ENCODE results near the gene PIAS4. TPM values are rescaled to one million over a fixed set of nuclear protein-coding genes. Genes with fewer than 3 reads are reported as not detected.

The PIAS4 gene
- total RNA-seq, 1 donor, result 23.8 TPM

- TF ChIP-seq, protein P1, sequence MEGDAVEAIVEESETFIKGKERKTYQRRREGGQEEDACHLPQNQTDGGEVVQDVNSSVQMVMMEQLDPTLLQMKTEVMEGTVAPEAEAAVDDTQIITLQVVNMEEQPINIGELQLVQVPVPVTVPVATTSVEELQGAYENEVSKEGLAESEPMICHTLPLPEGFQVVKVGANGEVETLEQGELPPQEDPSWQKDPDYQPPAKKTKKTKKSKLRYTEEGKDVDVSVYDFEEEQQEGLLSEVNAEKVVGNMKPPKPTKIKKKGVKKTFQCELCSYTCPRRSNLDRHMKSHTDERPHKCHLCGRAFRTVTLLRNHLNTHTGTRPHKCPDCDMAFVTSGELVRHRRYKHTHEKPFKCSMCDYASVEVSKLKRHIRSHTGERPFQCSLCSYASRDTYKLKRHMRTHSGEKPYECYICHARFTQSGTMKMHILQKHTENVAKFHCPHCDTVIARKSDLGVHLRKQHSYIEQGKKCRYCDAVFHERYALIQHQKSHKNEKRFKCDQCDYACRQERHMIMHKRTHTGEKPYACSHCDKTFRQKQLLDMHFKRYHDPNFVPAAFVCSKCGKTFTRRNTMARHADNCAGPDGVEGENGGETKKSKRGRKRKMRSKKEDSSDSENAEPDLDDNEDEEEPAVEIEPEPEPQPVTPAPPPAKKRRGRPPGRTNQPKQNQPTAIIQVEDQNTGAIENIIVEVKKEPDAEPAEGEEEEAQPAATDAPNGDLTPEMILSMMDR (IDR thresholded peaks at IDR 0.05; ENCODE audit: insufficient read depth, low read length), result no peak
- H3K4me3 ChIP-seq (ENCODE audit: low read depth, low read length), result no peak overlapping the region
- DNase-seq (ENCODE audit: low read depth), result peak; percentile 25
Measured at GRCh38 chr19:4035582-4035981, 28.0 kb downstream of the PIAS4 start.

DNA sequence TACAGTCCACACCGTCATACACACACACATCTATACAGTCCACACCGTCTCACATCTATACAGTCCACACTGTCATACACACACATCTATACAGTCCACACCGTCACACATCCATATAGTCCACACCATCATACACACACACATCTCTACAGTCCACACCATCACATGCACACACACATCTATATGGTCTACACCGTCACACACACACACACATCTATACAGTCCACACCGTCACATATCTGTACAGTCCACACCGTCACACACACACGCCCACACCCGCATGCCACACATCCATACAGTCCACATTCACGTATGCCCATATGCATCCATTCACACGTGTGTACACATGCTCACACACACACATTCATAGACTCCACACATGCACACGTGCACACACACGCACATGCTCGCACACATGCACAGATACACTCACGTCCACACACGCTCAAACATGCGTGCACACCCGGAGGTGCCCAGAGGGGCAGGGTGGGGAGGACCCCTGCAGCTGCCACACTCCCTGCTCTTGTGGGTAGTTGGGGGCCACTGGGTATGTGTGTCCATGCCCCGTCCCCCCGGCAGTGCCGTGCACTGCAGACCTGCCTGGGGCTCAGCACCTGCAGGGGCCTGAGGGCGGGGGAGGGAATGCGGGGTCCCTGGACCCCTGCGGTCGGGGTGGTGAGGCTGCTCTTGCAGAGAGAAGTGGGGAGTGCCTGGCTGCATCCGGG lies 29.2 kb downstream of the PIAS4 start:
- no peak overlapping the region for H3K4me3 ChIP-seq (ENCODE audit: low read depth, low read length)
- TF ChIP-seq, protein P1 (IDR thresholded peaks at IDR 0.05; ENCODE audit: insufficient read depth, low read length), result no peak

DNA sequence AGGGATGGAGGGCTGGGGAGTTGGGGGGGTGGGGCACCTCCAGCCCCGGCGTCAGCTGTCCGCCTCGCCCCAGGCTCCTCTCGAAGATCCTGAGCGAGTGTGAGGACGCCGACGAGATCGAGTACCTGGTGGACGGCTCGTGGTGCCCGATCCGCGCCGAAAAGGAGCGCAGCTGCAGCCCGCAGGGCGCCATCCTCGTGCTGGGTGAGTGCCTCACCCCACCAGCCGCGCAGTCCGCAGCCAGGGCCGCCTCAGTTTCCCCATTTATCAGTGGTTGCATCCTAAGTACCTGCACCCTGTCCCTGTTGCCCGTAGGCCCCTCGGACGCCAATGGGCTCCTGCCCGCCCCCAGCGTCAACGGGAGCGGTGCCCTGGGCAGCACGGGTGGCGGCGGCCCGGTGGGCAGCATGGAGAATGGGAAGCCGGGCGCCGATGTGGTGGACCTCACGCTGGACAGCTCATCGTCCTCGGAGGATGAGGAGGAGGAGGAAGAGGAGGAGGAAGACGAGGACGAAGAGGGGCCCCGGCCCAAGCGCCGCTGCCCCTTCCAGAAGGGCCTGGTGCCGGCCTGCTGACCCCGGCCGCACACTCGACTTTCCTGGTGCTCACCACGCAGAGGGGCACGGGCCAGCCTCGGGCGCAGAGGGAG lies 29.9 kb downstream of the PIAS4 start:
- TF ChIP-seq, protein P1 (IDR thresholded peaks at IDR 0.05; ENCODE audit: insufficient read depth, low read length), result no peak
- DNase-seq (ENCODE audit: low read depth), result no peak
- H3K4me3 ChIP-seq (ENCODE audit: low read depth, low read length), result no peak overlapping the region

More for the DNA sequence above, 29.2 kb downstream of the PIAS4 start:
- no peak for DNase-seq (ENCODE audit: low read depth)

DNA sequence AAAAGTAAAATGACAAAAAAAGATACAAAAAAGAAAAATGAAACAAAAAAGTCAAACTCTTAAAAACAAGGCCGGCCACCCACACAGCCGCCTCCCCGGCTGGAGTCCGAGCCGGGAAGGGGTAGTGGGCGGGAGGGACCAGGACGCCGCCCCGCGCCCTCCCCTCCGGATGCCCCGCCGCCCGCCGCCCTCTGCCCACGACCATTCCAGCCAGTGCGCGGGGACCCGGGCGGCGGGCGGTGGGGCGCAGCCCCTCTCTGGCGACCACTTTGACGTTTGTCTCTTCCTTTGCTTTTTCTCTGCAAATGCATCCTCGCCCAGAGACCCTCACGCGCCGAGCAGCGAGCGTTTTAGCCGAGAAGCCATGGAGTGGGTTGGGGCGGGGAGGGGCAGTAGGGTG lies 30.5 kb downstream of the PIAS4 start:
- TF ChIP-seq, protein P1 (IDR thresholded peaks at IDR 0.05; ENCODE audit: insufficient read depth, low read length), result no peak
- no peak for DNase-seq (ENCODE audit: low read depth)
- no peak overlapping the region for H3K4me3 ChIP-seq (ENCODE audit: low read depth, low read length)

DNA sequence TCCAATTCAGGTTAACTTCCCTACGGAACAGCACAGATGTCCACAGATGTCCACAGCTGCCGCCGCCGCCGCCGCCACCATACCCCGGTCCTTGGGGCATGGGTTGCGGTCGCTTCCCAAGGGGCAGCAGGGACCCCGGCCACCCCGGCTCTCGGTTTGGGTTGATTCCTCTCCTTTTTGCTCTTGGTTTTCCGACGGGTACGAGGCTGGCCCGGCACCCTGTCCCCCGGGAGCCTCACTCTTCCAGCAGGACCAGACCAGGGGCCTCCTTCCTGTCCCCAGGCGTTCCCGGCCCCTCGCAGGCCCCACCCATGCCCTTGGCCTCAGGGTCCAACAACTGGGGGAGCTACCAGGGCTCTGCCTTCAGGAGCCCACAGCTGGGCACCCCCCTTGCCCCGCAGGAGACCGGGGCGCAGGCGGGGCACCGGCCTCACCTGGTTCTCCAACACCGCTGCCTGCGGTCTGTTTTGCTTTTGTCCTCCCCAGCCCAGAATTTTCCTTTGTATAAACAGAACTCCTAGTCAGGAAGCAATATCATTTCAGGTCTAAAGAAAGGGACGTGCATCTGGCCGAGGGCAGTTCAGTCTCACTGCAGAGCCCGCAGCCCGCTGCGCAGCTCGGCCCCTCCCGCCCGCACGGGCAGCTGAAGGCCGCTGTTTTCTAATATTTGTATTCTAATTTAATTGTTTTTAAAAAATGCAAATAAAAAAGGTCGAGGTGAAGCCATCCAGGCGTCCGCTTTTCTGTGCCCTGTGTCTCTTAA lies 31.3 kb downstream of the PIAS4 start:
- TF ChIP-seq, protein P1 (IDR thresholded peaks at IDR 0.05; ENCODE audit: insufficient read depth, low read length), result no peak
- no peak for DNase-seq (ENCODE audit: low read depth)
- no peak overlapping the region for H3K4me3 ChIP-seq (ENCODE audit: low read depth, low read length)

DNA sequence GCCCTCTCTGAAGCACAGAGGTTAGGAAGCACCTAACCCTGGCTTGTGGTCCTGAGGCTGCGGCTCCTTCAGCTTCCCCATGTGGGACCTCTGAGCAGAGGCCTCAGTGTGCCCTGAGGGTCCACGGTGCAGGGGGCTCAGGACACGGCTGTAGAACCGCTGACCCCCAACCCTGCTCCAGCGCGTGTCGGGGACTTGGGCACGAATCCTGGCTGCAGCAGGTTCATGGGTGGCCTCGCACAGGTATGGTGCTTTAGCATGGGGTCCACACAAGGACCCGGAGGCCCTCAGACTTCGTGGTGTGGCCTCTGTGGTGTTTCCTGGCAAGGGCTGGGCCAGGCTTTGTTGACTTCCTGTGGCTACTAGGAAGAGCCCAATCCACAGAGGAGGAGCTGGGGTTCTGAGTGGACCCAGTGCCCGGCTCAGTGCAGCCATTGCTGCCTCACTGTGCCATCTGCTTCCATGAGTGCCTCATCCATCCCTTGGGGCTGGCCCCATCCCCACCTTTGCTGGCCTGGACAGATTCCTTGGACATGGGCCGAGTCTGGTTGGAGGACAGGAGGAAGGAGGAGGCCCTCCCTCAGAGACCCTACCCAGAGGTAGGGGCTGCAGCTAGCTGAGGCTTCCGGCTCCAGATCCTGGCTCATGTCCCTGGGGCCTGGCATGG lies 34.7 kb downstream of the PIAS4 start:
- no peak overlapping the region for H3K4me3 ChIP-seq (ENCODE audit: low read depth, low read length)
- TF ChIP-seq, protein P1 (IDR thresholded peaks at IDR 0.05; ENCODE audit: insufficient read depth, low read length), result no peak
- no peak for DNase-seq (ENCODE audit: low read depth)
